H1 (cell line): ENCODE results near the gene ZNF837. TPM values are rescaled to one million over a fixed set of nuclear protein-coding genes. Genes with fewer than 3 reads are reported as not detected.

Experiments
- CTCF ChIA-PET: fragments of 300-600 bp; sonication (Branson Sonifier 250); formaldehyde crosslinking; loops from one replicate; lab custom pipeline; 2021; ENCODE audit not compliant: partially characterized antibody; lab: Charles Lee
- POLR2A ChIA-PET: fragments of 300-600 bp; sonication (Branson Sonifier 250); formaldehyde crosslinking; loops from one replicate; lab custom pipeline; 2021; ENCODE audit warnings: inconsistent platforms; ENCODE audit not compliant: partially characterized antibody; lab: Charles Lee
- DNase-seq, 2 experiments: peaks; one replicate each; pipeline versions ENCODE4 v3.0.0 to v3.0.0-alpha.2; 2010 to 2022; ENCODE audit warnings: low spot score in 2 of 2, low read depth in 1 of 2, mixed read lengths in 1 of 2
- FAIRE-seq: peaks from 2 replicates; lab custom pipeline; 2011; peaks lifted over from hg19 to GRCh38; lab: Jason Lieb, UNC
- H2AFZ ChIP-seq: 2 replicates; pipeline ENCODE4 v1.8.1; 2012; ENCODE audit warnings: low read length, inconsistent platforms
- H2AK5ac ChIP-seq: 2 replicates; pipeline ENCODE4 v1.6.1; 2013; ENCODE audit warnings: low read depth, low read length
- H2BK120ac ChIP-seq: replicated peaks from 2 replicates; pipeline ENCODE3; 2013; ENCODE audit warnings: low read depth, low read length, inconsistent platforms
- H2BK12ac ChIP-seq: 2 replicates; pipeline ENCODE4 v1.6.1; 2013; ENCODE audit warnings: low read depth, low read length
- H2BK15ac ChIP-seq: 2 replicates; pipeline ENCODE4 v1.6.1; 2013; ENCODE audit warnings: low read length
- H2BK20ac ChIP-seq: 2 replicates; pipeline ENCODE4 v1.6.1; 2013; ENCODE audit warnings: low read length
- H2BK5ac ChIP-seq: 2 replicates; pipeline ENCODE4 v1.6.1; 2013; ENCODE audit warnings: low read depth, low read length
- H3K14ac ChIP-seq: 2 replicates; pipeline ENCODE4 v1.6.1; 2013; ENCODE audit warnings: inconsistent platforms; ENCODE audit not compliant: insufficient read length
- H3K18ac ChIP-seq: 2 replicates; pipeline ENCODE4 v1.6.1; 2013; ENCODE audit warnings: low read length; ENCODE audit errors: extremely low read depth
- H3K23ac ChIP-seq: 2 replicates; pipeline ENCODE4 v1.6.1; 2013; ENCODE audit warnings: inconsistent platforms; ENCODE audit not compliant: insufficient read length
- H3K23me2 ChIP-seq: 2 replicates; pipeline ENCODE4 v1.6.1; 2013; ENCODE audit warnings: low read depth, low read length
- H3K27ac ChIP-seq: 2 replicates; pipeline ENCODE4 v1.6.1; 2011; ENCODE audit warnings: low read depth, low read length, inconsistent platforms
- H3K27me3 ChIP-seq, 4 experiments: replicated peaks in 1 of 4; 1 replicate in 1 of 4; 2 replicates in 3 of 4; pipeline versions ENCODE4 v1.6.1 to v1.8.1; 2011 to 2013; ENCODE audit warnings: low read length in 3 of 4, mild to moderate bottlenecking in 3 of 4, inconsistent platforms in 2 of 4, mixed read lengths in 2 of 4, moderate library complexity in 1 of 4; ENCODE audit not compliant: control insufficient read depth in 3 of 4, insufficient read depth in 3 of 4; ENCODE audit errors: extremely low read depth in 1 of 4
- H3K36me3 ChIP-seq, 4 experiments: 2 replicates each; pipeline versions ENCODE4 v1.6.1 to v1.8.1; 2011 to 2013; ENCODE audit warnings: mild to moderate bottlenecking in 4 of 4, low read length in 3 of 4, moderate library complexity in 2 of 4, control low read depth in 1 of 4, inconsistent platforms in 1 of 4; ENCODE audit not compliant: insufficient read depth in 4 of 4, control insufficient read depth in 2 of 4
- H3K4ac ChIP-seq: replicated peaks from 2 replicates; pipeline ENCODE3; 2013; ENCODE audit warnings: low read length, low read depth, mixed read lengths, inconsistent platforms; ENCODE audit not compliant: insufficient read length
- H3K4me1 ChIP-seq, 4 experiments: replicated peaks in 1 of 4; 1 replicate in 1 of 4; 2 replicates in 3 of 4; pipeline versions ENCODE4 v1.6.1 to v1.8.1; 2011 to 2013; ENCODE audit warnings: low read length in 3 of 4, inconsistent platforms in 2 of 4, mixed read lengths in 1 of 4; ENCODE audit not compliant: insufficient read depth in 4 of 4, control insufficient read depth in 3 of 4
- H3K4me2 ChIP-seq, 2 experiments: 2 replicates each; pipeline versions ENCODE4 v1.6.1 to v1.8.1; 2011 to 2013; ENCODE audit warnings: low read depth in 2 of 2, low read length in 2 of 2, control low read depth in 1 of 2, inconsistent platforms in 1 of 2, mild to moderate bottlenecking in 1 of 2; ENCODE audit not compliant: insufficient read depth in 1 of 2
- H3K4me3 ChIP-seq, 4 experiments: fragments of 200-600, 300-600 bp in 1 of 4; sonication (generic), shearing (Covaris generic), sonication (Bioruptor Twin) in 1 of 4; 2 replicates each; pipeline versions ENCODE4 v1.5.1 to v1.8.1; 2011 to 2016; ENCODE audit warnings: low read length in 4 of 4, low read depth in 3 of 4, control low read depth in 2 of 4, inconsistent platforms in 2 of 4, mild to moderate bottlenecking in 2 of 4, mixed read lengths in 1 of 4, moderate library complexity in 1 of 4; ENCODE audit not compliant: insufficient read depth in 2 of 4; ENCODE audit errors: extremely low read depth in 1 of 4
- H3K56ac ChIP-seq: replicated peaks from 2 replicates; pipeline ENCODE3; 2013; ENCODE audit warnings: low read depth, mild to moderate bottlenecking, mixed read lengths, low read length, inconsistent platforms; ENCODE audit not compliant: insufficient read length
- H3K79me1 ChIP-seq: 2 replicates; pipeline ENCODE4 v1.6.1; 2013; ENCODE audit warnings: low read depth, low read length, control low read depth
- H3K79me2 ChIP-seq, 2 experiments: 2 replicates each; pipeline versions ENCODE4 v1.6.1 to v1.8.1; 2012 to 2013; ENCODE audit warnings: low read length in 2 of 2, mild to moderate bottlenecking in 2 of 2, inconsistent platforms in 1 of 2; ENCODE audit not compliant: insufficient read depth in 2 of 2, control insufficient read depth in 1 of 2
- H3K9ac ChIP-seq, 4 experiments: replicated peaks in 1 of 4; 1 replicate in 1 of 4; 2 replicates in 3 of 4; pipeline versions ENCODE4 v1.6.1 to v1.8.1; 2011 to 2013; ENCODE audit warnings: low read depth in 3 of 4, low read length in 3 of 4, control low read depth in 2 of 4, mild to moderate bottlenecking in 2 of 4, moderate library complexity in 2 of 4, inconsistent platforms in 1 of 4; ENCODE audit errors: extremely low read depth in 1 of 4
- H3K9me3 ChIP-seq, 2 experiments: 2 replicates each; pipeline versions ENCODE4 v1.6.1 to v1.8.1; 2012 to 2013; ENCODE audit warnings: mild to moderate bottlenecking in 2 of 2, moderate library complexity in 2 of 2, control low read depth in 1 of 2, inconsistent platforms in 1 of 2, low read depth in 1 of 2, low read length in 1 of 2, mixed read lengths in 1 of 2; ENCODE audit not compliant: insufficient read depth in 2 of 2
- H4K20me1 ChIP-seq, 2 experiments: replicated peaks in 1 of 2; 2 replicates each; pipeline versions ENCODE3 to v1.8.1; 2011 to 2013; ENCODE audit warnings: inconsistent platforms in 2 of 2, low read length in 2 of 2, mild to moderate bottlenecking in 1 of 2; ENCODE audit not compliant: insufficient read depth in 2 of 2, control insufficient read depth in 1 of 2
- H4K5ac ChIP-seq: 2 replicates; pipeline ENCODE4 v1.6.1; 2013; ENCODE audit warnings: low read length, low read depth, mixed read lengths, inconsistent platforms; ENCODE audit not compliant: insufficient read length
- H4K8ac ChIP-seq: 2 replicates; pipeline ENCODE4 v1.8.0; 2013; ENCODE audit warnings: mild to moderate bottlenecking, moderate library complexity, low read length, inconsistent platforms; ENCODE audit not compliant: insufficient read depth; ENCODE audit errors: extremely low read depth
- H4K91ac ChIP-seq: replicated peaks from 2 replicates; pipeline ENCODE3; 2013; ENCODE audit warnings: low read length, mixed read lengths, inconsistent platforms; ENCODE audit not compliant: insufficient read length
- BACH1 ChIP-seq: IDR thresholded peaks from 2 replicates; pipeline ENCODE4 v1.6.1; 2012; ENCODE audit warnings: low read length, improper control_type of control experiment
- CEBPB ChIP-seq: IDR thresholded peaks from 2 replicates; pipeline ENCODE4 v1.6.1; 2012; ENCODE audit warnings: low read depth, low read length
- GABPA ChIP-seq: IDR thresholded peaks from 2 replicates; pipeline ENCODE4 v1.6.1; 2011; ENCODE audit warnings: mild to moderate bottlenecking, low read length, moderate library complexity, borderline replicate concordance; ENCODE audit not compliant: insufficient read depth
- RAD21 ChIP-seq, 2 experiments: IDR thresholded peaks in 1 of 2; conservative IDR thresholded peaks in 1 of 2; 2 replicates each; pipeline ENCODE4 v1.6.1; 2011; ENCODE audit warnings: low read depth in 2 of 2, low read length in 2 of 2, improper control_type of control experiment in 1 of 2, inconsistent platforms in 1 of 2, mild to moderate bottlenecking in 1 of 2, moderate library complexity in 1 of 2
- YY1 ChIP-seq: IDR thresholded peaks from 2 replicates; pipeline ENCODE4 v1.6.1; 2011; ENCODE audit warnings: low read depth, mild to moderate bottlenecking, low read length
- WGBS, 2 experiments: shearing (Covaris generic) in 1 of 2; methylation state at CpG; one replicate each; pipeline versions ENCODE4 v1.1.6 to v1.1.7; 2013 to 2015; ENCODE audit warnings: low lambda C conversion rate in 2 of 2, mixed read lengths in 2 of 2, inconsistent platforms in 1 of 2, low coverage in 1 of 2, missing lambda C conversion rate in 1 of 2; ENCODE audit not compliant: insufficient replicate concordance in 2 of 2, insufficient coverage in 1 of 2, insufficient read length in 1 of 2; ENCODE audit errors: extremely low coverage in 1 of 2, missing lambda C conversion rate in 1 of 2; 5-methylcytosine and 5-hydroxymethylcytosine counted together
- polyA plus RNA-seq, 7 experiments: library from polyadenylated mRNA; depleted of rRNA in 3 of 7; stranded (reverse) in 5 of 7; unstranded in 2 of 7; fragments of >200 nt in 5 of 7; fragments of 200-250 nt in 2 of 7; gene quantifications; 1 replicate in 5 of 7; 2 replicates in 1 of 7; 4 replicates in 1 of 7; pipeline versions ENCODE4 v1.2.1 to v1.2.3, GENCODE V29; 2011 to 2013; ENCODE audit warnings: missing spikeins in 2 of 7, mixed read lengths in 2 of 7
- total RNA-seq: library from RNA; stranded (reverse); fragmentation: NEBNext Ultra II Directional; extraction: Animal tissue kit (Norgen Biotek cat#: 25700); gene quantifications from 2 replicates; pipeline ENCODE4 v1.2.1, GENCODE V29; 2021
- TF ChIP-seq, protein P1 (sequence below), 3 experiments: IDR thresholded peaks; 1 replicate in 2 of 3; 2 replicates in 1 of 3; pipeline versions ENCODE4 v1.5.1 to v1.6.1; 2011; ENCODE audit warnings: low read length in 3 of 3, mild to moderate bottlenecking in 3 of 3, inconsistent platforms in 2 of 3, low read depth in 1 of 3, moderate library complexity in 1 of 3; ENCODE audit not compliant: insufficient read depth in 1 of 3; ENCODE audit errors: control extremely low read depth in 1 of 3
- TF ChIP-seq, protein P2 (sequence below): IDR thresholded peaks from 2 replicates; pipeline ENCODE4 v1.6.1; 2011; ENCODE audit warnings: low read depth, mild to moderate bottlenecking, low read length; ENCODE audit not compliant: insufficient read depth

Gene ZNF837
- total and polyA plus RNA-seq, 2 of the 8 experiments (the other 6 are each of a cell fraction or from before 2014, with no cell fraction given): 1.9 to 3.3 TPM

DNA sequence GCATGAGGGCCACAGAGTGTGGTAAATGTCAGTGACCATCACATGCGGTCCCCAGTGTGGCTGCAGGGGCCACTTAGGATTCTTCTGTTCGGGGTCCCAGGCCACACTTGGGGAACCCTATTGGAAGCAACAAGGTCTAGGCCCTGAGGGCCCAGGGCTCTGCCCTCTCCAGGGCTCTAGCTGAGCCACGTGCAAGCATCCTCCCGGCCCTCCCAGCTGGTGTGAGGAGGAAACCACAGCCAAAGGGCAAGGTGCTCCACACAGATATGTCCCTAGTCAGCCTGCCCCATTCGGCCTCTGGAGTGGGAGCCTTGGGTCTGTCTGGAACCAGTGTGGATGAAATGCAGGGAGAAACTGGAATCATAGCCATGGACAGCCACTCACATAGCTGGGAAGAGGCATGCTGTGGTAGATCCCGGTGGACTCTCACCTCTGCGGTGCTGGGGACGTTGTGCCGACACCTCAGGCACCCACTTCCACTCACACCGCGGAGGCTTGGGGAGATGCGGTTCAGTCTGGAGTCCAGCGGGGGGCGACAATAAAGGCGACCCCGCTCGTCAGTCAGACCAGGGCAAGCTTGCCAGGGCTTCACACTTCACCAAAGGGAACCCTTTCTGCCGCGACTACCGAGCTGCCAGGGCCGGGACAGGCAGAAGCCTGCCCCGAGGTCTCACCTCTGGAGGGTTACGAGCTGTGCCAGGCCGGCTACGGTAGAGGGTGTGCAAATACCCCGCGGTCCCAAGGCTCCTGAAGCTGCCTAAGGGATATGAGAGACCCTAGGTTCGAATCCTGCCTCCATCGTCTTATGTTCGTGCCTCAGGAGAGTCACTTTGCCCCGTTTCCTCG lies 14.0 kb downstream of the ZNF837 start:
- H3K18ac ChIP-seq: no peak overlapping the region; the same call in 1 of the 2 replicates
- H3K79me2 ChIP-seq: no peaks in the 10 kb centered on the region
- H3K9me3 ChIP-seq: no peaks in the 10 kb centered on the region
- no peak overlapping the region for H2BK20ac ChIP-seq
- H3K23me2 ChIP-seq: peaks cover 4% of the 10 kb centered on the region
- no peak overlapping the region for H3K23ac ChIP-seq
- no peak overlapping the region for H4K8ac ChIP-seq
- no peak overlapping the region for H2BK120ac ChIP-seq
- H3K56ac ChIP-seq: no peak overlapping the region
- no peak overlapping the region for H2BK12ac ChIP-seq
- H3K27me3 ChIP-seq: no peaks in the 10 kb centered on the region
- H2BK15ac ChIP-seq: no peak overlapping the region
- peaks cover 0 to 3% (median 0%) of the 10 kb centered on the region in 4 experiments; a peak in 2 of 7 replicates for H3K4me1 ChIP-seq
- H4K20me1 ChIP-seq: peaks cover 0 to 3% of the 10 kb centered on the region in 2 experiments
- ChIA-PET POLR2A (interaction anchor here (1.0 to 7.6 kb wide), 7 partner anchors 10 to 110 kb away, joined by 3 to 94 read pairs (median 3); partner anchors contain the start of gene RPS5), CTCF (interaction anchor here (0.6 to 2.4 kb wide), 13 partner anchors 9 to 153 kb away, joined by 3 to 11 read pairs (median 4); partner anchors contain the start of genes RNF225 and ZNF324B)
- H2AFZ ChIP-seq: no peak overlapping the region
- peaks cover 0 to 2% (median 0%) of the 10 kb centered on the region in 4 experiments; a peak in 2 of 8 replicates for H3K36me3 ChIP-seq
- H3K27ac ChIP-seq: no peak overlapping the region
- DNase-seq: no peak
- FAIRE-seq: no peak
- H2BK5ac ChIP-seq: peak overlapping the region; percentile 9; the same call in 1 of the 2 replicates
- no peak overlapping the region for H4K5ac ChIP-seq
- H3K4ac ChIP-seq: no peak overlapping the region
- no peak overlapping the region for H4K91ac ChIP-seq
- H3K79me1 ChIP-seq: no peaks in the 10 kb centered on the region
- 80% methylated on average over 32 of the region's 32 CpGs; no CpG with 5 or more reads in 1 of the 2 experiments for WGBS, 2 experiments
- no peak overlapping the region for H3K4me3 ChIP-seq
- no peak overlapping the region for H3K14ac ChIP-seq
- H3K4me2 ChIP-seq: no peak overlapping the region
- no peak overlapping the region for H2AK5ac ChIP-seq
- no peak overlapping the region for H3K9ac ChIP-seq
- peak; percentile 19; the same call in 1 of the 2 replicates for TF ChIP-seq GABPA
- peak; percentile 21 to 35; a peak in 2 of 4 replicates for TF ChIP-seq RAD21 (IDR thresholded peaks at IDR 0.05 in 1 of 2, conservative IDR thresholded peaks at IDR 0.05 in 1 of 2; ENCODE audit: low read depth in 2 of 2, low read length in 2 of 2)
- TF ChIP-seq, protein P1, sequence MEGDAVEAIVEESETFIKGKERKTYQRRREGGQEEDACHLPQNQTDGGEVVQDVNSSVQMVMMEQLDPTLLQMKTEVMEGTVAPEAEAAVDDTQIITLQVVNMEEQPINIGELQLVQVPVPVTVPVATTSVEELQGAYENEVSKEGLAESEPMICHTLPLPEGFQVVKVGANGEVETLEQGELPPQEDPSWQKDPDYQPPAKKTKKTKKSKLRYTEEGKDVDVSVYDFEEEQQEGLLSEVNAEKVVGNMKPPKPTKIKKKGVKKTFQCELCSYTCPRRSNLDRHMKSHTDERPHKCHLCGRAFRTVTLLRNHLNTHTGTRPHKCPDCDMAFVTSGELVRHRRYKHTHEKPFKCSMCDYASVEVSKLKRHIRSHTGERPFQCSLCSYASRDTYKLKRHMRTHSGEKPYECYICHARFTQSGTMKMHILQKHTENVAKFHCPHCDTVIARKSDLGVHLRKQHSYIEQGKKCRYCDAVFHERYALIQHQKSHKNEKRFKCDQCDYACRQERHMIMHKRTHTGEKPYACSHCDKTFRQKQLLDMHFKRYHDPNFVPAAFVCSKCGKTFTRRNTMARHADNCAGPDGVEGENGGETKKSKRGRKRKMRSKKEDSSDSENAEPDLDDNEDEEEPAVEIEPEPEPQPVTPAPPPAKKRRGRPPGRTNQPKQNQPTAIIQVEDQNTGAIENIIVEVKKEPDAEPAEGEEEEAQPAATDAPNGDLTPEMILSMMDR (IDR thresholded peaks at IDR 0.05; ENCODE audit: control extremely low read depth in 1 of 3, insufficient read depth in 1 of 3, low read depth in 1 of 3, low read length in 3 of 3): peak; percentile 20 to 57 (median 53)
- TF ChIP-seq BACH1: no peak
- TF ChIP-seq, protein P2, sequence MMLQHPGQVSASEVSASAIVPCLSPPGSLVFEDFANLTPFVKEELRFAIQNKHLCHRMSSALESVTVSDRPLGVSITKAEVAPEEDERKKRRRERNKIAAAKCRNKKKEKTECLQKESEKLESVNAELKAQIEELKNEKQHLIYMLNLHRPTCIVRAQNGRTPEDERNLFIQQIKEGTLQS: no peak
- no peak for TF ChIP-seq YY1
- no peak for TF ChIP-seq CEBPB
